Stimulated activated CD8-positive, alpha-beta memory T cell treated with anti-CD3 and anti-CD28 coated beads, Interleukin-15, amount 100 ng/mL, for 1 hour (primary cell): ENCODE measurements around the gene ESPN.
"Not testable (repeated sequence)": the region's sequence is repeated elsewhere in the genome, so short reads cannot be mapped to it uniquely, and the experiment has no call there.

Source experiments
- DNase-seq: peaks from one replicate; pipeline ENCODE4 v3.0.0-alpha.2; 2020; ENCODE audit warnings: low read depth

The ESPN gene

GRCh38 chr1:6424619-6425593 lies at the start of gene ESPN:
Gene ESPN, plus strand, starts transcription at chr1:6424776. Its CDS starts 180 bp downstream, at chr1:6424956.
- no peak for DNase-seq

- no peak for DNase-seq
Observed at GRCh38 chr1:6378096-6378746, 46.4 kb upstream of the ESPN start.

GRCh38 chr1:6380037-6380436 lies 44.5 kb upstream of the ESPN start:
- no peak for DNase-seq

GRCh38 chr1:6384135-6384534 lies 40.4 kb upstream of the ESPN start:
- no peak for DNase-seq

- DNase-seq: no peak
Observed at GRCh38 chr1:6384962-6385361, 39.6 kb upstream of the ESPN start.

GRCh38 chr1:6385488-6386191 lies 38.9 kb upstream of the ESPN start:
- DNase-seq: no peak

GRCh38 chr1:6386371-6386949 lies 38.1 kb upstream of the ESPN start:
- no peak for DNase-seq

- no peak for DNase-seq
Observed at GRCh38 chr1:6389971-6390370, 34.6 kb upstream of the ESPN start.

GRCh38 chr1:6391951-6392808 lies 32.4 kb upstream of the ESPN start:
- DNase-seq: no peak

GRCh38 chr1:6392809-6393399 lies 31.7 kb upstream of the ESPN start:
- DNase-seq: no peak

- peak; percentile 77 for DNase-seq
Observed at GRCh38 chr1:6393400-6394187, 31.0 kb upstream of the ESPN start, which contains the start of gene ACOT7. Gene ACOT7, minus strand, starts transcription at chr1:6393767. Its CDS starts 368 bp downstream, at chr1:6393399.

- DNase-seq: not testable (repeated sequence)
Observed at GRCh38 chr1:6395130-6395529, 29.4 kb upstream of the ESPN start.

- DNase-seq: not testable (repeated sequence)
Observed at GRCh38 chr1:6395781-6396244, 28.8 kb upstream of the ESPN start.

- no peak for DNase-seq
Observed at GRCh38 chr1:6396998-6397397, 27.6 kb upstream of the ESPN start.

- DNase-seq: no peak
Observed at GRCh38 chr1:6397844-6398441, 26.6 kb upstream of the ESPN start.

GRCh38 chr1:6399294-6399693 lies 25.3 kb upstream of the ESPN start:
- DNase-seq: no peak

- no peak for DNase-seq
Observed at GRCh38 chr1:6401673-6402072, 22.9 kb upstream of the ESPN start.

- no peak for DNase-seq
Observed at GRCh38 chr1:6408023-6408422, 16.6 kb upstream of the ESPN start.

GRCh38 chr1:6409053-6409452 lies 15.5 kb upstream of the ESPN start:
- no peak for DNase-seq
